G401 (cell line): Measurements from ENCODE around the gene KIF26B. TPM values are rescaled to one million over a fixed set of nuclear protein-coding genes. Genes with fewer than 3 reads are reported as not detected.
A peak's percentile ranks its signal among the peaks of the same experiment; 100 is the strongest.
"Not testable (repeated sequence)": the region's sequence is repeated elsewhere in the genome, so short reads cannot be mapped to it uniquely, and the experiment has no call there.

ENCODE experiments used
- DNase-seq: peaks from one replicate; pipeline ENCODE4 v3.0.0-alpha.2; 2015; ENCODE audit warnings: low spot score
- in situ Hi-C: cut with HindIII; loops from 2 replicates; pipeline ENCODE4 v1.10.0; 2016; ENCODE audit warnings: low sequenced_read_pairs, mixed read lengths
- total RNA-seq: library from RNA; depleted of rRNA; stranded (reverse); fragments of >200 nt; shearing (Covaris generic); gene quantifications from 2 replicates; pipeline ENCODE4 v1.2.3, GENCODE V29; 2014

KIF26B gene
- total RNA-seq, 1 experiment from 2014 or later = 9.8 TPM

- in situ Hi-C loops = no loop called here
Observed at GRCh38 chr1:245383396-245384330, 228.9 kb downstream of the KIF26B start.

GRCh38 chr1:245386297-245386971, 231.6 kb downstream of the KIF26B start:
- no peak for DNase-seq
- in situ Hi-C loops = no loop called here

More at GRCh38 chr1:245383396-245384330, 228.9 kb downstream of the KIF26B start:
- DNase-seq = peak; percentile 73

DNA sequence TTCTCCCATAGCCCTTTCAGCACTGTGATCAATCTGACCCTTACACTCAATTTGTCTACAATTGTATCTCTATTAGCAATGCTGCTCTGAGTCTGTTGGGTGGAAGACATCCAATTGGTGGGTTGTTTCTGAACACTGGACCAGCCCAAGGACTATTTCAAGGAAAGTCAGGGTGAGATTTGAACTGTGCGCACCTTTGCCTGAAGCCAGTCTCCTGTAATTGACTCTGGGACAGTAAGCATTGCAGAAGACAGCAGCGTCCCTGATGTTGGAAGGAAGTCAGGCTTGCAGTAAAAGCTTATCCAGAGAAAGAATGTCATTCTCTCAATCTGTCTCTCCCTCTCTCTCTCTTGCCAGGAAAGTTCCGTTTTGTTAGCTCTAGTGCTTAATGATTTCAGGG, 233.9 kb downstream of the KIF26B start:
- in situ Hi-C loops = no loop called here
- DNase-seq = no peak

GRCh38 chr1:245389873-245390272, 235.1 kb downstream of the KIF26B start:
- in situ Hi-C loops = no loop called here
- DNase-seq = no peak

- DNase-seq = no peak
- in situ Hi-C loops = no loop called here
Observed at GRCh38 chr1:245390975-245391374, 236.2 kb downstream of the KIF26B start.

DNA sequence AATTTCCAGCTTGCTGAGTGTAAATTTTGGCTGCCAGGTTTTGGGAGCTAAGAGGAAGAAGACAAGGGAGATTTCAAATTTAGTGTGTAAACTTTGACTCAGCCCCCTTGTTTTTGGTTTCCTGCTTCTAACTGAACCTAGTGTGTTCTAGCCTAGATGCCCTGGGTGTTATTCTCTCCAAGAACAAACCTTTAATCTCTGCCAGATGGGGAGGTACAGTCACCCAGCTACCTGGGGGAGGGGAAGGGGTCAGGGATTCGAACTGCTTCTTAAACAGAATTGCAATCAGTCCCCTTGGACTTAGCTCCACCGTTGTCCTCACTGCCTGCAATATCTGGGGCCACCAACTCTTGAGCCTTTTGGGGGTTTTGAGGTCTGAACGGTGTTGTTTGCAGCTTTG, 238.9 kb downstream of the KIF26B start:
- DNase-seq = no peak
- in situ Hi-C loops = no loop called here

GRCh38 chr1:245395680-245396079, 240.9 kb downstream of the KIF26B start:
- in situ Hi-C loops = no loop called here
- DNase-seq = no peak

DNA sequence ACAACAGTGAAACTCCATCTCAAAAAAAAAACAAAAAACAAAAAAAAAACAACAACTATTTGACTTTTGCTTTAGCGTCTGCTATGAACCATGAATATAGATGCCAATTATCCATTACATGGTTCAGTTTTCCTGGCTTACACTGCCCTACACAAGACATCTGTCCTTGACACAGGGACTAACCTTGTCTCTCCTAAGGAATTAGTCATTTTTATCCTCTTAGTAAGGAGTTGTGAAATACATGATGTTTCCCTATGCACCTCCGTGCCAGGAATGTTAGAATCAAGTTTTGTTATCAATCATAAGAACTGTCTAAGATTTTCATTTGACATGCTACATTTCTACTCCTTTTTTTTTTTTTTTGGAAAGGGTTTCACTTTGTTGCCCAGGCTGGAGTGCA, 241.8 kb downstream of the KIF26B start:
- DNase-seq = no peak
- in situ Hi-C loops = no loop called here

DNA sequence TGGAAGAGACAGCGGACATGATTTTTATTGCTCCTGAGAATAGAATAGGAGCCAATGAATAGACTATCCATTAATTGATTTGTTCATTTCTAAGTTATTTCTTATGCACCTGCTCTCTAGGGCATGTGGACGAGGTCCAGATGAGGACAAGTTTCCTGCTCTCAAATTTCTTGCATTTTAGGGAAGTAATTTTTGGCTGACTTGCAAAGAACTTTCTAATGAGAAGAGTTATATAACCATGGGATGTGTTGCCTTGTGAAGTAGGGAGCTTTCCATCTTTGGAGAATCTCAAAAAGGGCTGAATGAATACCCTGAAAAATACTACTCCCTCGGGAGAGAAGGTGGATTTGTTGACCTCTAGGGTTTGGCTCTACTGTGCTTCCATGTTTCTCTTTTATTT, 243.0 kb downstream of the KIF26B start:
- DNase-seq = no peak
- in situ Hi-C loops = no loop called here

- in situ Hi-C loops = no loop called here
- DNase-seq = no peak
Observed at GRCh38 chr1:245398180-245398579, 243.4 kb downstream of the KIF26B start.

- in situ Hi-C loops = no loop called here
- no peak for DNase-seq
Observed at GRCh38 chr1:245401881-245402587, 247.2 kb downstream of the KIF26B start.

DNA sequence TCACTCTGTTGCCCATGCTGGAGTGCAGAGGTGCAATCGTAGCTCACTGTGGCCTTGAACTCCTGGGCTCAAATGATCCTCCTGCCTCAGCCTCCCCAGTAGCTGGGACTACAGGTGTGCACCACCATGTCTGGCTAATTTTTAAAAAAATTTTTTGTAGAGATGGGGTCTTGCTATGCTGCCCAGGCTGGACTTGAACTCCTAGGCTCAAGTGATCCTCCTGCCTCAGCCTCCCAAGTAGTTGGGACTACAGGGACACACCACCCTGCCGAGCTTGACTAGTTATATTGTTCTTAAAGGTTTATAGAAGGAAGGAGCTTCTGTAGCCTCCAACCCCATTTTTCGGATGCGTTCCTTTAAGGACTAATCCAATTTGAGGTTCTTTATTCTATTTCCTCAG, 248.2 kb downstream of the KIF26B start:
- DNase-seq, in situ Hi-C loops: not testable (repeated sequence)

DNA sequence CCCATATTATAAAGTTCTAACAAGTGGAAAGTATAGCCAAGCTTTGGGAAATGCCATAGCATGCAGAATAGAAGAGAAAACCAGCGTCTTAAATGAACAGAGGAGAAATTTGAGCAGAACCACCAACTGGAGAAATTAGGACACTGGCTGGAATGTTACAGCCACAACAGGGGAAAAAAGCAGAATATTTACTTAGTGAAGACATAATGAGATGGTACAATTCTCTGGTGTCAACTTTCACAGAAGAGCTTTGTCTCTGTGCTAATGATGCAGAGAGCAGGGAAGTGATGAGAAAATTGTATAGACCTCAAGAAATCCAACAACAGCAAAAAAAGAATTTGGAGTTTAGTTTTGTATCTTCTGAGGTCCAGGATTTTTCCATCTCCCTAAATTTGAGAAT, 249.7 kb downstream of the KIF26B start:
- no peak for DNase-seq
- in situ Hi-C loops = no loop called here

- in situ Hi-C loops = no loop called here
- DNase-seq = no peak
Observed at GRCh38 chr1:245404952-245405351, 250.2 kb downstream of the KIF26B start.

DNA sequence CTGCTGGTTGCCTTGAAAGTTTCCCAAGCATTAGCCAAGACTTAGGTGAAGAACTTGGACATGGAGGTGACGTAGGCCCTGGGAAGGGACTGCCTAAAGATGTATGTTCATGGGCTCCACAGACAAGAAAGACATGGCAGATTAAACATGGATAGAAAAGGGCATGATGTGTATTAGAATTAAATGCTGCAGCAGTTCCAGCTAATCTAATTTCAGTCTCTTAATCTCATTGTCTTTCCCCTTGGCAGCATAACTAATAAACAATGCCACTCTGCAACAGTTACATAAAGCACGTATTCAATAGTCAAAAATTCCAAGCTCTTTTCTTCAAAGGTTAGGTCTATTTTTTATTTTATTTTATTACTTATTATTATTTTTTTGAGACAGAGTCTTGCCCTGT, 251.6 kb downstream of the KIF26B start:
- DNase-seq = no peak
- in situ Hi-C loops = no loop called here

- DNase-seq = no peak
- in situ Hi-C loops = no loop called here
Observed at GRCh38 chr1:245407983-245408382, 253.2 kb downstream of the KIF26B start.

GRCh38 chr1:245409341-245410195, 254.8 kb downstream of the KIF26B start:
- in situ Hi-C loops = no loop called here
- no peak for DNase-seq

DNA sequence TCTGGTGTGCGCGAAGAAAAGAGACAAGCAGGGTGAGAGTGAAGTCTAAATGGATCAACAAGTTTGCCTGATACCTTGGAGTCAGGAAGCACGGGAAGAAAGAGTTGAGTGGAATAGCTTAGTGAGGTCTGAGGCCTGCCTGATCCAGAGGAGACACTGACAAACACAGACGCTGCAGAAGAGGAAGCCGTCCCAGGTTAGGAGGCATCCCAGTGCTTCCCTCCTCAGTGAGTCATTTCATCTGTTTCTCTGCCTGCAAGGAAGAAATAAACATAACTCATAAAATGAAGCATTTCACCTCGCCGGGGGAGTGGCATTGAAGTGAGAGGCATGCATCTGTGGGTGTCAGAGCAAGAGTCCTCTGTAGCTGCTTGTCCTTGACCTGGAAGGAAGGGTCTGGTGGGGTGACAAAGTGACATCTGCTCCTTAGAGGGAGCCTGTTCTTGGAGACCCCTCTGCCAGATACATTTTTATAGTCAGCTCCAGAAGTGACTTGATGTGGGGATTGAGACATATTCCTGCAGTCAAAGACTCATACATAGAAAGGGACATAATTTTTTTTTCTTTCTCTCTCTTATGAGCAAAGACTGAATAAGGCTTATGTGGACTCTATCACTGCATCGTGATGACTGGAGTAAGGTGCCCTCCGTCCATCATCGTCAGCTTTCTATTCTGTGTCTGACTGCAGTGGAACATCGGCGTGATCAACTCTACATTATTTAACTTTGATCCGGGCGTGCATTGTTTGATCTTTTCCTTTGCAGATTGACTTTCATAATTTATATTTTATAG, 256.7 kb downstream of the KIF26B start:
- no peak for DNase-seq
- in situ Hi-C loops = no loop called here
